ENCODE data around the gene LRCH3. TPM values are rescaled to one million over a fixed set of nuclear protein-coding genes. Genes with fewer than 3 reads are reported as not detected.

LRCH3 gene
- polyA plus RNA-seq, 1 donor from 2014 or later: 41.4 TPM

DNA sequence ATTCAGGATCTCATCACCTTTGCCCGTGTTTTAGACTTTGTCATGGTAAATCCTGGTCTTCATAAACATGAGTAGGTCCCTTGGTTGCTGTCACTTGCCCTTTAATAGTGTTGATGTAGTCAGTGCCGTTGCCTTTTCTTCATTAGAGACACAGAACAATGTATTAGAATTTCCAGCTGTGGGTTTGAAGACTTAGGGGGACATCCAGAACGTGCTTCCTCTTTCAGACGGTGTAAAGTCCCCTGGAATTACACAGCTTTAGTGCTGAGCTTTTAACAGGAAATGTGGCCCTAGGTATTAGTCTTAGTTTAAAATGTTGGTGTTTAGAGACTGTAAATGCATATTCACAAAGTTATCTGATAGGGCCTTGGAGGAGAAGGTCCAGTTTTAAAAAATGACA is 8.8 kb upstream of the LRCH3 start:
- Histone ChIP-seq H4K20me1 (ENCODE audit: insufficient read depth) (no peaks in the 10 kb centered on the region), H3K27me3 (ENCODE audit: insufficient read depth, low read depth, low read length) (no peaks in the 10 kb centered on the region), H2AFZ (ENCODE audit: low read depth, low read length) (no peak overlapping the region), H3F3A (ENCODE audit: insufficient read depth, low read length, poor library complexity, severe bottlenecking) (no peaks in the 10 kb centered on the region), H3K27ac (ENCODE audit: low read length) (no peak overlapping the region), H3K9ac (ENCODE audit: low read length) (no peak overlapping the region), H3K9me3 (ENCODE audit: low read length) (no peaks in the 10 kb centered on the region), H3K9me2 (ENCODE audit: insufficient read depth, low read length) (no peaks in the 10 kb centered on the region), H3K4me2 (ENCODE audit: low read length) (no peak overlapping the region), H3K36me3 (ENCODE audit: insufficient read depth, low read length) (peaks cover 6% of the 10 kb centered on the region), H3K4me3 (ENCODE audit: low read length) (no peak overlapping the region), H3K79me2 (replicated peaks; ENCODE audit: insufficient read depth, low read length) (no peaks in the 10 kb centered on the region)
- TF ChIP-seq RAD21 (conservative IDR thresholded peaks at IDR 0.05) (no peak), EP300 (conservative IDR thresholded peaks at IDR 0.05; ENCODE audit: poor library complexity, severe bottlenecking) (no peak), POLR2AphosphoS5 (IDR thresholded peaks at IDR 0.05) (no peak), TAF1 (IDR thresholded peaks at IDR 0.05; ENCODE audit: low read depth) (no peak), SMC3 (conservative IDR thresholded peaks at IDR 0.05; ENCODE audit: poor library complexity) (no peak), EZH2 (IDR thresholded peaks at IDR 0.05; ENCODE audit: borderline replicate concordance, insufficient read depth, low read length, poor library complexity, severe bottlenecking) (no peak), MXI1 (conservative IDR thresholded peaks at IDR 0.05; ENCODE audit: poor library complexity, severe bottlenecking) (no peak)
- TF ChIP-seq, protein P1, sequence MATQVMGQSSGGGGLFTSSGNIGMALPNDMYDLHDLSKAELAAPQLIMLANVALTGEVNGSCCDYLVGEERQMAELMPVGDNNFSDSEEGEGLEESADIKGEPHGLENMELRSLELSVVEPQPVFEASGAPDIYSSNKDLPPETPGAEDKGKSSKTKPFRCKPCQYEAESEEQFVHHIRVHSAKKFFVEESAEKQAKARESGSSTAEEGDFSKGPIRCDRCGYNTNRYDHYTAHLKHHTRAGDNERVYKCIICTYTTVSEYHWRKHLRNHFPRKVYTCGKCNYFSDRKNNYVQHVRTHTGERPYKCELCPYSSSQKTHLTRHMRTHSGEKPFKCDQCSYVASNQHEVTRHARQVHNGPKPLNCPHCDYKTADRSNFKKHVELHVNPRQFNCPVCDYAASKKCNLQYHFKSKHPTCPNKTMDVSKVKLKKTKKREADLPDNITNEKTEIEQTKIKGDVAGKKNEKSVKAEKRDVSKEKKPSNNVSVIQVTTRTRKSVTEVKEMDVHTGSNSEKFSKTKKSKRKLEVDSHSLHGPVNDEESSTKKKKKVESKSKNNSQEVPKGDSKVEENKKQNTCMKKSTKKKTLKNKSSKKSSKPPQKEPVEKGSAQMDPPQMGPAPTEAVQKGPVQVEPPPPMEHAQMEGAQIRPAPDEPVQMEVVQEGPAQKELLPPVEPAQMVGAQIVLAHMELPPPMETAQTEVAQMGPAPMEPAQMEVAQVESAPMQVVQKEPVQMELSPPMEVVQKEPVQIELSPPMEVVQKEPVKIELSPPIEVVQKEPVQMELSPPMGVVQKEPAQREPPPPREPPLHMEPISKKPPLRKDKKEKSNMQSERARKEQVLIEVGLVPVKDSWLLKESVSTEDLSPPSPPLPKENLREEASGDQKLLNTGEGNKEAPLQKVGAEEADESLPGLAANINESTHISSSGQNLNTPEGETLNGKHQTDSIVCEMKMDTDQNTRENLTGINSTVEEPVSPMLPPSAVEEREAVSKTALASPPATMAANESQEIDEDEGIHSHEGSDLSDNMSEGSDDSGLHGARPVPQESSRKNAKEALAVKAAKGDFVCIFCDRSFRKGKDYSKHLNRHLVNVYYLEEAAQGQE (IDR thresholded peaks at IDR 0.05; ENCODE audit: borderline replicate concordance): no peak
- TF ChIP-seq, protein P2, sequence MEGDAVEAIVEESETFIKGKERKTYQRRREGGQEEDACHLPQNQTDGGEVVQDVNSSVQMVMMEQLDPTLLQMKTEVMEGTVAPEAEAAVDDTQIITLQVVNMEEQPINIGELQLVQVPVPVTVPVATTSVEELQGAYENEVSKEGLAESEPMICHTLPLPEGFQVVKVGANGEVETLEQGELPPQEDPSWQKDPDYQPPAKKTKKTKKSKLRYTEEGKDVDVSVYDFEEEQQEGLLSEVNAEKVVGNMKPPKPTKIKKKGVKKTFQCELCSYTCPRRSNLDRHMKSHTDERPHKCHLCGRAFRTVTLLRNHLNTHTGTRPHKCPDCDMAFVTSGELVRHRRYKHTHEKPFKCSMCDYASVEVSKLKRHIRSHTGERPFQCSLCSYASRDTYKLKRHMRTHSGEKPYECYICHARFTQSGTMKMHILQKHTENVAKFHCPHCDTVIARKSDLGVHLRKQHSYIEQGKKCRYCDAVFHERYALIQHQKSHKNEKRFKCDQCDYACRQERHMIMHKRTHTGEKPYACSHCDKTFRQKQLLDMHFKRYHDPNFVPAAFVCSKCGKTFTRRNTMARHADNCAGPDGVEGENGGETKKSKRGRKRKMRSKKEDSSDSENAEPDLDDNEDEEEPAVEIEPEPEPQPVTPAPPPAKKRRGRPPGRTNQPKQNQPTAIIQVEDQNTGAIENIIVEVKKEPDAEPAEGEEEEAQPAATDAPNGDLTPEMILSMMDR (IDR thresholded peaks at IDR 0.05; ENCODE audit: poor library complexity, severe bottlenecking): no peak

DNA sequence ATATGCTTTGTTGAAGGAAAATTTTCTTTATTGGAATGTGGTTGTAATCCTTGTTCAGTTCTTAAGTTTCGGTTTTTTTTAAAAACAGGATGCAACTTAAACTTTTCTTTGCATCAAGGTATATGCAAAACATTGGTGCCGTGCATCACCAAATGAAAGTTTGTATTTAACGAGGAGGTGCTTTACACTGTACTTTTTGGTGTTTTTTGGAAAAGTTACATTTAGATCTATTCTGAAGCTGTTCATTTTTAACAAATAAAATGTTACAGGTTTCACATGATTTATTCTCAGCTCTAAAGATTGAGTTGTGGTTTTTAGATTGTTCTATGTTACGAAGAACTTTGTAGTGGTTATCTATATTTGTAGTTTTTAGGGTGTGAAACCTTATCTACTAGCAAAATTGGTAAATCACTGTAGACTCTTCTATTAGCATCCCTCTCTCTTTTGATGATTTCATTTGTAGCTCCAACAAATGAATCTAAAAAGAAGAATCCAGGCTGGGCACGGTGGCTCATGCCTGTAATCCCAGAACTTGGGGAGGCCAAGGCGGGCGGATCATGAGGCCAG is 7.0 kb upstream of the LRCH3 start:
- Histone ChIP-seq H3K27ac (ENCODE audit: low read length) (no peak overlapping the region), H4K20me1 (ENCODE audit: insufficient read depth) (no peaks in the 10 kb centered on the region), H3K9me3 (ENCODE audit: low read length) (no peaks in the 10 kb centered on the region), H3K79me2 (replicated peaks; ENCODE audit: insufficient read depth, low read length) (no peaks in the 10 kb centered on the region), H3K36me3 (ENCODE audit: insufficient read depth, low read length) (no peaks in the 10 kb centered on the region), H2AFZ (ENCODE audit: low read depth, low read length) (no peak overlapping the region), H3K9ac (ENCODE audit: low read length) (no peak overlapping the region), H3K4me2 (ENCODE audit: low read length) (no peak overlapping the region), H3K27me3 (ENCODE audit: insufficient read depth, low read depth, low read length) (no peaks in the 10 kb centered on the region), H3K9me2 (ENCODE audit: insufficient read depth, low read length) (no peaks in the 10 kb centered on the region), H3F3A (ENCODE audit: insufficient read depth, low read length, poor library complexity, severe bottlenecking) (no peaks in the 10 kb centered on the region), H3K4me3 (ENCODE audit: low read length) (no peak overlapping the region)
- TF ChIP-seq MXI1 (conservative IDR thresholded peaks at IDR 0.05; ENCODE audit: poor library complexity, severe bottlenecking): no peak
- no peak for TF ChIP-seq POLR2AphosphoS5 (IDR thresholded peaks at IDR 0.05)
- TF ChIP-seq, protein P2 (IDR thresholded peaks at IDR 0.05; ENCODE audit: poor library complexity, severe bottlenecking): no peak
- TF ChIP-seq EZH2 (IDR thresholded peaks at IDR 0.05; ENCODE audit: borderline replicate concordance, insufficient read depth, low read length, poor library complexity, severe bottlenecking): no peak
- TF ChIP-seq, protein P1 (IDR thresholded peaks at IDR 0.05; ENCODE audit: borderline replicate concordance): no peak
- no peak for TF ChIP-seq EP300 (conservative IDR thresholded peaks at IDR 0.05; ENCODE audit: poor library complexity, severe bottlenecking)
- no peak for TF ChIP-seq SMC3 (conservative IDR thresholded peaks at IDR 0.05; ENCODE audit: poor library complexity)
- TF ChIP-seq RAD21 (conservative IDR thresholded peaks at IDR 0.05): no peak
- TF ChIP-seq TAF1 (IDR thresholded peaks at IDR 0.05; ENCODE audit: low read depth): no peak

Measured in neural cell (in vitro differentiated cells).